B cell (primary cell): Measurements from ENCODE around the gene MFSD12. TPM values are rescaled to one million over a fixed set of nuclear protein-coding genes. Genes with fewer than 3 reads are reported as not detected.

Source experiments
- ATAC-seq: fragments of 200-7000 bp; cut with Tn5 transposase; one replicate; pipeline ENCODE4 v1.10.0; 2021; ENCODE audit warnings: low read depth, mild to moderate bottlenecking, moderate number of reproducible peaks, moderate library complexity
- CTCF ChIA-PET: fragments of 350-600 bp; sonication (Branson Sonifier 250); formaldehyde crosslinking; loops from one replicate; lab custom pipeline; 2021; ENCODE audit warnings: antibody characterized with exemption, inconsistent platforms; lab: Charles Lee
- POLR2A ChIA-PET: fragments of 350-600 bp; sonication (Branson Sonifier 250); formaldehyde crosslinking; loops from one replicate; lab custom pipeline; 2021; ENCODE audit warnings: antibody characterized with exemption; lab: Charles Lee
- DNase-seq: peaks from one replicate; pipeline ENCODE4 v3.0.0; 2013
- H2AFZ ChIP-seq: 2 replicates; pipeline ENCODE4 v1.6.1; 2012; ENCODE audit warnings: mild to moderate bottlenecking, low read depth, low read length; ENCODE audit not compliant: insufficient read depth, poor library complexity, severe bottlenecking
- H3K27ac ChIP-seq, 2 donors: 1 replicate in 1 of 2; 2 replicates in 1 of 2; pipeline ENCODE4 v1.5.1; 2012 to 2013; ENCODE audit warnings: low read length in 2 of 2, mild to moderate bottlenecking in 2 of 2, moderate library complexity in 1 of 2
- H3K27me3 ChIP-seq, 4 experiments: fragments of 200-600 bp in 1 of 4; sonication (generic) in 1 of 4; replicated peaks in 1 of 4; 1 replicate in 2 of 4; 2 replicates in 2 of 4; pipeline versions ENCODE4 v1.6.1 to v1.7.0; 2013 to 2016; ENCODE audit warnings: low read length in 3 of 4, mild to moderate bottlenecking in 2 of 4, mixed read lengths in 1 of 4, moderate library complexity in 1 of 4; ENCODE audit not compliant: insufficient read depth in 4 of 4, control insufficient read depth in 3 of 4; ENCODE audit errors: control extremely low read depth in 1 of 4
- H3K36me3 ChIP-seq, 2 experiments: replicated peaks in 1 of 2; 1 replicate in 1 of 2; 2 replicates in 1 of 2; pipeline versions ENCODE4 v1.6.1 to v1.7.1; 2013; ENCODE audit warnings: low read length in 1 of 2; ENCODE audit not compliant: insufficient read depth in 2 of 2, control insufficient read depth in 1 of 2; ENCODE audit errors: control extremely low read depth in 1 of 2, extremely low read depth in 1 of 2
- H3K4me1 ChIP-seq, 2 donors: fragments of 200-600 bp in 1 of 2; sonication (generic) in 1 of 2; 1 replicate in 1 of 2; 2 replicates in 1 of 2; pipeline versions ENCODE4 v1.5.1 to v1.6.1; 2013 to 2017; ENCODE audit warnings: low read length in 2 of 2; ENCODE audit not compliant: control insufficient read depth in 2 of 2, insufficient read depth in 2 of 2
- H3K4me2 ChIP-seq: replicated peaks from 2 replicates; pipeline ENCODE3; 2012; ENCODE audit warnings: mild to moderate bottlenecking, low read depth, low read length; ENCODE audit not compliant: poor library complexity, severe bottlenecking
- H3K4me3 ChIP-seq, 5 experiments: fragments of 200-600 bp in 1 of 5; sonication (generic) in 1 of 5; 1 replicate in 3 of 5; 2 replicates in 2 of 5; pipeline versions ENCODE4 v1.5.1 to v1.7.0; 2011 to 2016; ENCODE audit warnings: low read length in 4 of 5, mild to moderate bottlenecking in 4 of 5, low read depth in 2 of 5, control low read depth in 1 of 5, moderate library complexity in 1 of 5; ENCODE audit not compliant: insufficient read depth in 1 of 5; ENCODE audit errors: control extremely low read depth in 1 of 5, extremely low read depth in 1 of 5
- H3K79me2 ChIP-seq: fragments of 200-600 bp; sonication (generic); one replicate; pipeline ENCODE4 v1.6.0; 2016; ENCODE audit warnings: low read length; ENCODE audit not compliant: control insufficient read depth, insufficient read depth
- H3K9ac ChIP-seq: fragments of 200-600 bp; sonication (generic); 2 replicates; pipeline ENCODE4 v1.6.1; 2017; ENCODE audit warnings: mild to moderate bottlenecking, low read length, moderate library complexity
- H3K9me3 ChIP-seq, 3 donors: one replicate each; pipeline versions ENCODE4 v1.6.1 to v1.7.1; 2013; ENCODE audit warnings: low read length in 2 of 3; ENCODE audit not compliant: control insufficient read depth in 2 of 3, insufficient read depth in 1 of 3; ENCODE audit errors: control extremely low read depth in 1 of 3
- H4K20me1 ChIP-seq: 2 replicates; pipeline ENCODE4 v1.6.0; 2012; ENCODE audit warnings: mild to moderate bottlenecking, low read length; ENCODE audit not compliant: insufficient read depth, control insufficient read depth, poor library complexity, severe bottlenecking
- H3K27ac Mint-ChIP-seq: one replicate; pipeline ENCODE4 v1.8.0; 2021; ENCODE audit warnings: mixed read lengths
- H3K27me3 Mint-ChIP-seq: one replicate; pipeline ENCODE4 v1.8.0; 2021; ENCODE audit warnings: mixed read lengths
- H3K4me1 Mint-ChIP-seq: one replicate; pipeline ENCODE4 v1.8.0; 2021; ENCODE audit warnings: mixed read lengths
- H3K4me3 Mint-ChIP-seq: one replicate; pipeline ENCODE4 v1.8.0; 2021; ENCODE audit warnings: mixed read lengths
- H3K9me3 Mint-ChIP-seq: one replicate; pipeline ENCODE4 v1.8.0; 2022; ENCODE audit warnings: mixed read lengths; ENCODE audit not compliant: insufficient read depth
- EZH2 ChIP-seq: IDR thresholded peaks from 2 replicates; pipeline ENCODE4 v1.6.1; 2012; ENCODE audit warnings: borderline replicate concordance, low read depth, mild to moderate bottlenecking, moderate library complexity, low read length; ENCODE audit not compliant: insufficient read depth, poor library complexity, severe bottlenecking
- WGBS: methylation state at CpG from one replicate; pipeline ENCODE4 v1.1.5; 2013; ENCODE audit warnings: missing lambda C conversion rate; ENCODE audit not compliant: insufficient coverage; 5-methylcytosine and 5-hydroxymethylcytosine counted together
- intact Hi-C: fragments of 100-400 bp; cut with micrococcal nuclease; formaldehyde crosslinking; loops from one replicate; pipeline ENCODE4 v1.10.0; 2022
- polyA plus RNA-seq: library from polyadenylated mRNA; depleted of rRNA; stranded (reverse); fragments of >200 nt; gene quantifications from 2 replicates; pipeline ENCODE4 v1.2.3, GENCODE V29; 2012
- total RNA-seq, 2 donors: library from RNA; stranded (reverse); fragments of 120-200 nt in 1 of 2; gene quantifications; 1 replicate in 1 of 2; 2 replicates in 1 of 2; pipeline versions ENCODE4 v1.2.3 to v1.2.4, GENCODE V29; 2013 to 2022
- TF ChIP-seq, protein P1 (sequence below): fragments of 200-600 bp; IDR thresholded peaks from one replicate; pipeline ENCODE4 v1.8.0; 2022; ENCODE audit warnings: antibody characterized with exemption, mild to moderate bottlenecking

The MFSD12 gene
- total and polyA plus RNA-seq, 2 donors (not counting 1 experiment from before 2014, with no cell fraction given) = 100 to 154 TPM

DNA sequence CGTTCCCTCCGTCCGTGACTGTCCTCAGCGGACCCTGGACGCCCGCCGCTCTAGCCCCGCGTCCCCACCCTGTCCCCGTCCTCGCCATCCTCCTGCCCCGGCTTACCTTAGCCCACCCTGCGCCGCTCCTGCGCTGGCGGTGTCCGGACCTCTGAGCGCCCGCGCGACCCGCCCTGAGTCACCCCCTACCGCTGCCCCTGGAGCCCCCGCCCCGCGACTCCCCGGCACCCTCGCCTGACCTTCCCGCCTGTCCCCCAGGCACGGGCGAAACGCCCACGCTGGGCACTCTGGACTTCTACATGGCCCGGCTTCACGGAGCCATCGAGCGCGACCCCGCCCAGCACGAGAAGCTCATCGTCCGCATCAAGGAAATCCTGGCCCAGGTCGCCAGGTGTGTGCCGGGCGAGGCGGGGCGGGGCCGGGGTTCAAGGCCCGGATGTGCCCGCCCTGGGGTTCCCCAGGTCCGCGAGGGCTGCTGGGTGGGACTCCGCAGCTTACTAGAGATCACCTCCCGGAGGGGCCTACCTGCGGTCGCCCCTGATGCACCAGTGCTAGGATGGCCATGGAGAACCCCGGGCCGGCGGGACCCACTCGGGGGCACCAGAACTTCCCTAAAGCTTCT, 20.4 kb upstream of the MFSD12 start:
- no peak overlapping the region for H3K4me2 ChIP-seq
- no peak for ATAC-seq
- DNase-seq = no peak
- no peak overlapping the region for H3K4me3 ChIP-seq
- H3K9ac ChIP-seq = no peak overlapping the region
- H3K27me3 ChIP-seq = no peaks in the 10 kb centered on the region
- no peak overlapping the region for H2AFZ ChIP-seq
- intact Hi-C loops = no loop called here
- ChIA-PET POLR2A (no interaction called here), CTCF (no interaction called here)
- Mint-ChIP-seq H3K9me3 (no peaks in the 10 kb centered on the region), H3K27me3 (no peaks in the 10 kb centered on the region), H3K27ac (no peak overlapping the region), H3K4me1 (peaks cover 5% of the 10 kb centered on the region), H3K4me3 (no peak overlapping the region)
- no peak for TF ChIP-seq EZH2
- TF ChIP-seq, protein P1, sequence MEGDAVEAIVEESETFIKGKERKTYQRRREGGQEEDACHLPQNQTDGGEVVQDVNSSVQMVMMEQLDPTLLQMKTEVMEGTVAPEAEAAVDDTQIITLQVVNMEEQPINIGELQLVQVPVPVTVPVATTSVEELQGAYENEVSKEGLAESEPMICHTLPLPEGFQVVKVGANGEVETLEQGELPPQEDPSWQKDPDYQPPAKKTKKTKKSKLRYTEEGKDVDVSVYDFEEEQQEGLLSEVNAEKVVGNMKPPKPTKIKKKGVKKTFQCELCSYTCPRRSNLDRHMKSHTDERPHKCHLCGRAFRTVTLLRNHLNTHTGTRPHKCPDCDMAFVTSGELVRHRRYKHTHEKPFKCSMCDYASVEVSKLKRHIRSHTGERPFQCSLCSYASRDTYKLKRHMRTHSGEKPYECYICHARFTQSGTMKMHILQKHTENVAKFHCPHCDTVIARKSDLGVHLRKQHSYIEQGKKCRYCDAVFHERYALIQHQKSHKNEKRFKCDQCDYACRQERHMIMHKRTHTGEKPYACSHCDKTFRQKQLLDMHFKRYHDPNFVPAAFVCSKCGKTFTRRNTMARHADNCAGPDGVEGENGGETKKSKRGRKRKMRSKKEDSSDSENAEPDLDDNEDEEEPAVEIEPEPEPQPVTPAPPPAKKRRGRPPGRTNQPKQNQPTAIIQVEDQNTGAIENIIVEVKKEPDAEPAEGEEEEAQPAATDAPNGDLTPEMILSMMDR = no peak
- H3K79me2 ChIP-seq = no peaks in the 10 kb centered on the region
- H3K27ac ChIP-seq = no peak overlapping the region
- 96% methylated on average over 57 of the region's 60 CpGs for WGBS
- no peaks in the 10 kb centered on the region for H3K36me3 ChIP-seq
- H3K4me1 ChIP-seq = peaks cover 8 to 9% of the 10 kb centered on the region in 2 donors
- H4K20me1 ChIP-seq = peaks cover 7% of the 10 kb centered on the region
- peaks cover 0 to 15% (median 0%) of the 10 kb centered on the region in 3 donors for H3K9me3 ChIP-seq

DNA sequence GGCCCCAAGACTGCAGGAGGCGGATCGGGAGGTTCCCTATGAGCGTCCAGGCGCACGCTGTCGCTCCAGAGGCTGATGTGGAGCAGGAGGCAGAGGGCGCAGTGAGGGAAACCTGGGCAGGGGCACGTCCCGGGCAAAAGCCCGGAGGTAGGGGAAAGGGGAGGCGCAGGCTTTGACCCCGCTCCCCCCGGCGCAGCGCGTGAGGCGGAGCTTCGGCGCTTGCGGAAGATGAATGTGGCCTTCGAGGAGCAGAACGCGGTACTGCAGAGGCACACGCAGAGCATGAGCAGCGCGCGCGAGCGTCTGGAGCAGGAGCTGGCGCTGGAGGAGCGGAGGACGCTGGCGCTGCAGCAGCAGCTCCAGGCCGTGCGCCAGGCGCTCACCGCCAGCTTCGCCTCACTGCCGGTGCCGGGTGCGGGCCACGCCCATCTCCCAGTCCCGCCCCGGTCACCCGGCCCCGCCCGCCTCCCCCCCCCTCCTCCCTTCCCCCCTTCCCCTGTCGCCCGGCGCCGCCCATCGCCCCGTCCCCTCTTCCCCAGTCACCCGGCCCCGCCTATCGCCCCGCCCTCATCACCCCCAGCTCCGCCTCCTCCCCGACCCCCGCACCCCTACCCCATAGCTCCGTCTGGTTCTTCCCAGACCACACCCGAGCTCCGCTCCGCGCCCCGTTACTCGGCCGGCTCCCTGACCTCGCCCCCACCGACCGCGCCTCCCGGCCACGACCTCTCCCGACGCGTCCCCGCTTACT, 19.5 kb upstream of the MFSD12 start:
- ATAC-seq = no peak
- Histone ChIP-seq H2AFZ (no peak overlapping the region), H4K20me1 (peaks cover 7% of the 10 kb centered on the region), H3K9ac (no peak overlapping the region), H3K79me2 (no peaks in the 10 kb centered on the region), H3K4me1 (peaks cover 12 to 15% of the 10 kb centered on the region in 2 donors), H3K27ac (no peak overlapping the region), H3K4me2 (peak overlapping the region; percentile 55), H3K4me3 (peak overlapping the region in 2 of 5 experiments; percentile 17 to 35), H3K27me3 (no peaks in the 10 kb centered on the region), H3K9me3 (peaks cover 0 to 15% (median 0%) of the 10 kb centered on the region in 3 donors), H3K36me3 (no peaks in the 10 kb centered on the region)
- Mint-ChIP-seq H3K27ac (no peak overlapping the region), H3K27me3 (no peaks in the 10 kb centered on the region), H3K9me3 (no peaks in the 10 kb centered on the region), H3K4me1 (peaks cover 12% of the 10 kb centered on the region), H3K4me3 (peak overlapping the region; percentile 32)
- DNase-seq = no peak
- POLR2A ChIA-PET = no interaction called here
- intact Hi-C loops = no loop called here
- CTCF ChIA-PET = interaction anchor here (1.3 to 1.9 kb wide), 2 partner anchors 22 to 32 kb away, joined by 4 to 7 read pairs; no protein-coding TSS in a partner anchor
- WGBS = 82% methylated on average over 42 of the region's 78 CpGs
- TF ChIP-seq, protein P1 = no peak
- TF ChIP-seq EZH2 = no peak
